ENCODE results near the gene COPZ1.
A peak's percentile ranks its signal among the peaks of the same experiment; 100 is the strongest.

Gene COPZ1

DNA sequence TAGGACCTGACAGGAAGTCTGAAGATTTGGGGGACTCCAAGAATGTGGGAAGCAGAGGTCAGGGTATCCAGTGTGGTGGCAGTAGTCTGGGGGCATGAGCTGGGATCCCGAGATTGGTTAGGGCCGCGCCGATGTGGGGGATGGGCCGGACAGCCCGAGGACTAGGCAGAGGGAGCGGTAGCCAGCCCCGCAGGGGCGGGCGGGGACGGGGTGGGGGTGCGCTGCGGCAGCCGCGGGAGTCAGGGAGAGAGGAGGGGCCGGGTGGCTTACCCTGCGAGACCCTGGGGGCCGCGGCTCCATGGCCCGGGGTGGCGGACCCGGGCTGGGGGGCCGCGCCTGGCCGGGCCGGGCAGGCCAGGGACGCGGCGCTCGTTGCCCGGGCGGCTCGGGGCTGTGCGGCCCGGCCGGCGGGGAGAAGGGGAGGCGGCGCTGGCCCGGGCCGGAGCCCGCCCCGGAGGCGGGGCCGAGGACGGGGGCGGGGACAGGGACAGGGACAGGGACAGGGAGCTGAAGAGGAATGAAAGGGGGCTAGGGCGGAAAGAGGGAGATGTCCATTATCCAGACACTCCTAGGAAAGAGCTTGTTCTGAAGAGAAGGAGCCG, 54.0 kb downstream of the COPZ1 start:
- DNase-seq (ENCODE audit: low read depth) = no peak

DNA sequence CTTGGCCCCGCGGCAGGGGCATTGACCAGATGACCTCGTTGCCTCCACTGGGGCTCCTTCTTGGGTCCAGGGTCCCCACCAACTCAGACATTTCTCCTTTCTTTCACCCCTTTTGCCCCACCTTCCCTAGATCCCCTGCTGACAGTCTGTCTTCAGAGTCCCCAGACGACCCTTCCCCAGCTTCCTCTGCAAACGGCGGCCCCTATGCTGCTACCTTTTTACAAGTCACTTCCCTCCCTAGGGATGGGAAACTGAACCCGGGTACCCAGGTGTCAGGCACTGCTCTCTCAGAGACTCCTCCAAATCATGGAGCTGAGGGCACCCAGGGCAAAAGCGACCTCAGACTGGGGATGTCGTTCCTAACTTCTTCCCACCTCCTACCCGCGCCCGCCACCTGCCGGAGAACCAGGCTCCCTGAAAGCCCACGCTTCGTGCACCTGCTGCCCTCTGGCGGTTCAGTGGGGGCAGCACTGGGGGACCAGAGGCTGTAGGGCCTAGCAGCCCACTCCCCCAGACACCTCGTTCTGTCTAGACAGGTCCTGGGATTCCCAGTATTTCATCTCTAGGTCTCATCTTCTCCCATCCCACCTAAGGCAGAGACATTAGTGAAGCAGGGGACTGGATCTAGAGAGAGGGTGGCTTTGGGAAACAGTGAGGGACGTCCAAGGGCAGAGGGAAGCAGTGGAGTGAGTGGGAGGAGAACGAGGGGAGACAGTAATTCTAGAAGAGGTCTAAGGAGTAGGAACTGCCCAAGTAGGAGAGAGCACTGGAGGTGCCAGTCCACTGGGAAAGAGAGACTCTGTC, 54.7 kb downstream of the COPZ1 start:
- peak; percentile 68 for DNase-seq (ENCODE audit: low read depth)

GRCh38 chr12:54381136-54381535, 56.2 kb downstream of the COPZ1 start:
- no peak for DNase-seq (ENCODE audit: low read depth)

- DNase-seq (ENCODE audit: low read depth) = peak; percentile 88
These were observed 58.2 kb downstream of the COPZ1 start for GRCh38 chr12:54383041-54383609.

DNA sequence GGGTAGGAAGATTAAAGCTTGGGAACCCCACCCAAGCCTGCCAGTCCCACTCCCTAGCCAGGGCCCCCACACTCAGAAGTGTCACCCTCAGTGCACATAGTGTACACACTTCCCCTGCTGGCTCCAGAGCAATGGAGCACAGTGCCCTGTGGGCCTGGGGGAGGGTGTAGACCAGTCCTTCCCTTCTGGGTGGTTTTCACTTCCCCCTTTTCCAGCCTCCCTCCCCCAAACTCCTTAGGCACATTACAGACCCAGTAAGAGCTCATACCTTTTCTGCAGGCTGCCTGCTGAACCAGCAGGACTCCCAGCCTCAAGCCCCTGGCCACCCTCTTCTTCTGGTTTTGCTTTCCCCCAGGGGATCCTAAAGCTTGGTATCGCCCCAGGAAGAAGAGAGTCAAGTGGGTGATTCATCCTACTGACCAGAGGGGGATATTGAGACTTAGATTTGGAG, 59.7 kb downstream of the COPZ1 start, which contains the start of gene ZNF385A:
ZNF385A (minus strand) TSS at position 143 of the 451 bp plus-strand sequence. CDS start 219 bp downstream, outside the sequence.
- no peak for DNase-seq (ENCODE audit: low read depth)

DNA sequence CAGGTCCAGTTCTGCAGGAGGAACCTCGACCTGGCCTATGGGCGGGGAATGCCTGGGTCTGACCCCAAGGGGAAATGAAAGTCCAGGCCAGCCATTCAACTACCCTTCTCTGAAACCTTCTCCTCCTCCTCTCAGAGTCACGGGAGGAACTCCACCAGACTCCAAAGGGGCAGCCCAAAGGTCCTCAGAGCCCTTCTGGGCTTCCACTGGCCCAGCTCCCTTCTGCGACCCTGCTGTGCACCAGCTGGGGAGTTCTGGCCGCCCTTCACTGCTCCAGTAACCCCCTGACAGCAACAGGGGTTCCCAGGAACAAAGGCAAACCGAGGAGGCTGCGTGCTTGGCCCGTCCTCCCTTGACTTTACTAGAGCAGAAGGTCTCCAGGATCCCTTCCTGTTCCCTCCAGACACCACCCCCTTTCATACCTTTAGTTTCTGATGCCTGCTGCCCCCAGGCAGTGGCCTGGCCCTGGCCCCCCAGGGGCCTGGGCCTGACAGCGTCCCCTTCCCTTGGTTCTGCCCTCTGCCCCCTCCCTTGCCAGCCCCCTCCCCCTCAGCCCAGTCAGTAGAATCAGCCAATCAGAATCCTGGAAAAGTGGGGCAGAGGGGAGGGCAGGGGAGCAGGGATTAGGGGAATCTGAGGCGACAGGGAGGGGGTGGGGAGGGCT, 60.5 kb downstream of the COPZ1 start:
- no peak for DNase-seq (ENCODE audit: low read depth)

DNA sequence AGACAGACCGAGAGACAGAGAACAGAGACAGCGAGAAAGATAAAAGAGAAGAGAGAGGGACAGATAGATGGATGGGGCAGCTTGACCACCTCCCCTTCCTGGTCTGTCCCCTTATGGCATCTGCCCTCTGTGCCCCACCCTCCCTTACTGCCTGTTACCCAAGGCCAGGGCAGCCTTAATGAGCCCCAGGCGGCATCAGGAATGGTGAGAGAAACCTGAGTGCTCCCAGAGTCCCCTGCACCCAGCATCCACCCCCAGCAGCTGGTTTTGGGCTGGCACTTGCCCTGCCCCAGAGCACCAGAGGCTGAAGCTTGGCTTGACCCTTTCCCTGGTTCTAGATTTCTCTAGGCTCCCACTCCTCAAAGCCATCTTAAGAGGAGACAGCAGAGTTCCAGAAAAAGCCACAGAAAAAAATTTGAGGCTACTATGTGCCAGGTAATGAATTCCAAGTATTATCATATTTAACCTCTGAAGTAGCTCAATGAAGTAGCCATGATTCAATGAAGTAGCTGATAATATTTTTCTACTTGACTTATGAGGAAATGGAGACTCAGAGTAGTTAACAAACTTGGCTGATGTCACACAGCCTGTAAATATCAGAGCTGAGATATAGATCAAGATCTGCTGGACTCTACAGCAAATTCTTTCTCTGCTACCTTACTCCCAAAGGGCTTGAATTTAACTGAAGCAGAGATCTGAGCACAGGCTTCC, 61.6 kb downstream of the COPZ1 start:
- no peak for DNase-seq (ENCODE audit: low read depth)

DNA sequence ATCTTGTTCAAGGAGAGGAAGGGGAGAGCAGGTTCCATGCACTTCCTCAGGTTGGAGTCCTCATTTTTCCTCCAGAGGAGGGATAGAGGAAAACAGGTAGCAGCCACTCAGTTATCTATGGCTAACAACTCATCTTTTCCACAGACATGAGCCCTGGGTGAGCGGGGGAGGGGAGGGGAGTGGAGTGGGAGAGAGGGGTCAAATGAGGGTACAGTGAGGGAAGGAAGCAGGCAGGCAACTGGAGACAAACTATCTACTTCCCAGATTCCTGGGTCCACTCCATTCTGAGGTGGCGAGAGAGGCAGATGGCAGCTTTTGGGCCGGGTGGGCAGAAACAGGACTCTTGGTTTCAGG, 62.2 kb downstream of the COPZ1 start:
- no peak for DNase-seq (ENCODE audit: low read depth)

- DNase-seq (ENCODE audit: low read depth) = no peak
These were observed 63.6 kb downstream of the COPZ1 start for GRCh38 chr12:54388237-54389133.

DNA sequence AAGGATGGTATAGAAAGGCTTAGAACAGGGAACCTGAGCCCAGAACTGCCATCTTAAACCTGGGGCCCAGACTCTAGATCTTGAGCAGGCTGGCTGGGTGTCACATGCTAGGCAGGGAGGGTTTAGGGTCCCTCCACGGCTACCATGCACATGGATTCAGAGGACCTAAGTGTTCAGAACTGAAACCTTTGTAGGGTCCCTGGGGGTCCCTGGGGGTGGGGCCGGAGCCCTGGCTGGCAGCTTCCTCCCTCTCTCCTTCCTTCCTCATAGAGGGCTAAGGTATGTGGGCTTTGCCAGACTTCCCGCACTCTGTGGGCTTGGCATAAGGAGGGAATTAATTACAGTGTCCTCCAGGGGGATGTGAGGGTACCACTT, 64.2 kb downstream of the COPZ1 start:
- DNase-seq (ENCODE audit: low read depth) = no peak

DNA sequence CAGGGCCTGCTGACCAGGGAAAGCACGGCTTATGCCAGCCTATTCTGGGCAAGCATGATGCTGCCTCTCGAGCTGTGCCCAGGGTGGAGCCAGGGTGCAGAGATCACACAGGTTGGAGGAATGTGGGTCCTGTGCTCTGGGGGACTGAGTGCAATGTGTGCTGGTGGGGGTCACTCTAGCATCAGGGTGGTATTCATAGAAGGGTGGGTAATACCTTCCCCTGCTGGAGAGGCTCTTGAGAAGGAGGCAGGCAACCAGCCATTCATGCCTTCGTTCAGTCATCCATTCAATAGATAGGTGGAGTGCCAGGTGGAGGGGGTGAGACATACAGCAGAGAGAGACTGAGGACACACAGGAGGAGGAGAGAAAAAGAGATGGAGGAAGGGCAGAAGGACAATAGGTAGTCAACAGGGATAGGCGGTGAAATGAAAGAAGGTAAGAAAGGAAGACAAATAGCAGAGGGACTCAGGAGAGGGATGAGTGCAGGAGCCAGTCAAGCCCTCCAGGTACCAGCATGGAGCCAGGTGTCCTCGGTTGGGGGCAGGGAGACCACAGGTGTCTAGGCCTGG, 64.8 kb downstream of the COPZ1 start:
- no peak for DNase-seq (ENCODE audit: low read depth)

DNA sequence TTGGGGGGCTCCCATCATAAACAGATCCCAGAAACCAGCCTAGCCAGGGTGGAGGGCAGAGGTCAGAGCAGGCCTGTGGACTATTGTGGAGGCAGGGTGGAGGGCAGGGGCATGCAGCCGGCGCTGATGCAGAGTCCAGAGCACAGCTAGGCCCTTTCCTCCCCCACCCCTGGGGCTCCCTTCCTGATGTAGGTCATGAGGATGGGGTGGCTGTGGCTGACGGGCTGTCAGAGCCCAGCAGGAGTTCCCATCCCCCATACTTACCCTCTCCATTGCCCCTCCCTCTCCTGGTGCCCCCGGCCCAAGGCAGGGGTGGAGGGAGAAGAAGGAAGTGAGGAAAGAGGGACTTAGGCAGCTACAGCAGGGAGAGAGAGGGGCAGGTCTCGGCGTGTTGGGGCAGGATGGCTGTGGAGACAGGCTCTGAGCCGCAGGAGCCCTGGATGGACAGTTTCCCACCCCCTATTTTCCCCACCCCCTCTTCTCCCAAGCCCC, 65.3 kb downstream of the COPZ1 start:
- DNase-seq (ENCODE audit: low read depth) = no peak

- no peak for DNase-seq (ENCODE audit: low read depth)
These were observed 66.0 kb downstream of the COPZ1 start for GRCh38 chr12:54390668-54391551.

DNA sequence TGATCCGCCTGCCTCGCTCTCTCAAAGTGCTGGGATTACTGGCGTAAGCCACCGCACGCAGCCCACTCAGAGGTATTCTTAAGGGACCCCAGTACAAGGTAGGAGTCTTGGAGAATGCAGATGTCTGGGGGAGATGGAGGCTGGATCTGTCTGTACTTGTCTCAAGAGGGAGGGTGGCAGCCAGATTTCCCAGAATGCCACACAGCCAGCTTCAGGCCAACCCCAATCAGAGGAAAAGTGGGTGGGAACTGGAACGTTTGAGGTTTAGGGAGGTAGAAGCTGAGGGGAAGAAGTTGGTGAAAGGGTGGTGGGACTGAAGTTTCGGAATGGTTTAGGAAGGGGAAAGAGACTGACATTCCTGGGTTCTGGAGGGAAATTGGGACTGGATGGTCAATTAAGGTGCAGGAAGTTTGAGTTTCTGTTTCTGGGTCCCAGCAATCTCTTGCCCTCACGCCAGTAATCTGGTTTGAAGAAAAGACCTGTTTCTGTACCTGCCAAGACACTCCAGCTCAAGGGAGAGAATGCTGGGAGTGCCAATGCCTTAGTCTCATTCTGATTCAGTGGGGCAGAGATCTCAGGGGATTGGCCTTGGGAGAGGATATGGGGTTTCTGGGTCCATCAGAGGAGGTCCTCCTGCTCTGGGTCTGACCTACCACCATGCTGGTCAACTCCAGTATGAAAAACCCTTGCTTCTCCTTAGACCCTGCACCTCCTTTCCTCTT, 67.7 kb downstream of the COPZ1 start:
- no peak for DNase-seq (ENCODE audit: low read depth)

DNA sequence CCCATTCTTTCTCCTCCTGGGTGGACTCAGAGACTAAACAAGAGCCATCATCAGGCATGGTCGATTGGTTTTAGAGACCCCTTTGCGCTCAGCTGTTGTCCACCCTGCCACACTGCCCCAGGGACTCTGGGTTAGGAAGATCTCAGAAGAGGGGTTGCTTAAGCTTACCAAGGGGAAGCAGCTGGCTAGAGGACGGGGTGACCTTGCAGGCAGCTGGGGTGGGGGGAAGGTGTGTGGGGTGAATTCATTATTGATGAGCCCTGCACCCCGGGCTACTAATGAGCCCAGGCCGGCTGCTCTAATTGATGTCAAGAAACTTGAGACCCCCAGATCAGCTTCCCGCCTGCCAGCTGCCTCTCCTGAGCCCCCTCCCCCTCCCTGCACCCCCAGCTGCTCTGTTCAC, 68.3 kb downstream of the COPZ1 start:
- DNase-seq (ENCODE audit: low read depth) = no peak

DNA sequence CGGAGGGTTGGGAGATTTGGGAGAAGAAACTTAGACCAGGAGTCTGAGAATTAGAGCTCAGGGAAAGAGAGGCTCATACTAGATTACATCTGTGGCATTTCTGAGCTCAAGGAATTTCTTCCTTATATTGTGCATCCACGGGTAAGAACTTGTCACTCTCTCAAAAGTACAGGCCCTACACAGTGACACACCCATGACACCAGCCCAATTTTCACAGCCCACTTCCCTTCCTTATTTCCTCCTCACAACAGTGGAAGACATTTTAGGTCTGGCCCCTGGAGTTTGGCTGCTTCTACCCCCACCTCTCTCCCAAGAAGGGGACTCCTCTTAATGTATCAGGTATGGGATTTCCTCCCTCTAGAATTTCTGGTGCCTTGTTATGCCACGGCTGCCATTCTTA, 68.8 kb downstream of the COPZ1 start:
- no peak for DNase-seq (ENCODE audit: low read depth)

- DNase-seq (ENCODE audit: low read depth) = no peak
These were observed 69.4 kb downstream of the COPZ1 start for GRCh38 chr12:54394281-54394719.

- no peak for DNase-seq (ENCODE audit: low read depth)
These were observed 70.1 kb downstream of the COPZ1 start for GRCh38 chr12:54394986-54395385.

GRCh38 chr12:54395545-54395944, 70.6 kb downstream of the COPZ1 start:
- DNase-seq (ENCODE audit: low read depth) = no peak
